HFFc6 (cell line): Measurements from ENCODE around the gene OSGEPL1. TPM values are rescaled to one million over a fixed set of nuclear protein-coding genes. Genes with fewer than 3 reads are reported as not detected.
A peak's percentile ranks its signal among the peaks of the same experiment; 100 is the strongest.
"Not testable (repeated sequence)": the region's sequence is repeated elsewhere in the genome, so short reads cannot be mapped to it uniquely, and the experiment has no call there.

Experiments
- DNase-seq: peaks from one replicate; pipeline ENCODE4 v3.0.0-alpha.2; 2018
- H3K27ac Mint-ChIP-seq: 2 replicates; pipeline ENCODE4 v1.8.0; 2020; ENCODE audit warnings: mild to moderate bottlenecking, mixed read lengths
- H3K27me3 Mint-ChIP-seq: 2 replicates; pipeline ENCODE4 v1.8.0; 2021; ENCODE audit warnings: mild to moderate bottlenecking, moderate library complexity, mixed read lengths; ENCODE audit not compliant: insufficient read depth
- H3K36me3 Mint-ChIP-seq: 2 replicates; pipeline ENCODE4 v1.8.0; 2021; ENCODE audit warnings: low read depth, mixed read lengths
- H3K4me1 Mint-ChIP-seq: 2 replicates; pipeline ENCODE4 v1.8.0; 2020; ENCODE audit warnings: low read depth, mixed read lengths
- H3K4me3 Mint-ChIP-seq: 2 replicates; pipeline ENCODE4 v1.8.0; 2020; ENCODE audit warnings: mild to moderate bottlenecking, moderate library complexity, mixed read lengths
- H3K9me3 Mint-ChIP-seq: 2 replicates; pipeline ENCODE4 v1.8.0; 2020; ENCODE audit warnings: mild to moderate bottlenecking, mixed read lengths
- total RNA-seq, 6 experiments: library from RNA; stranded (reverse); fragmentation: NEBNext Ultra II Directional; extraction: Animal tissue kit (Norgen Biotek cat#: 25700); gene quantifications; 2 replicates in 1 of 6; 3 replicates in 5 of 6; pipeline ENCODE4 v1.2.3, GENCODE V29; 2021
- TF ChIP-seq, protein P1 (sequence below): fragments of 200-600 bp; sonication (generic); IDR thresholded peaks from 2 replicates; pipeline ENCODE4 v1.5.0; 2021; ENCODE audit warnings: antibody characterized with exemption, mild to moderate bottlenecking

OSGEPL1 gene
- total RNA-seq, 6 experiments from 2014 or later: 5.0 to 7.2 (median 7.0) TPM

DNA sequence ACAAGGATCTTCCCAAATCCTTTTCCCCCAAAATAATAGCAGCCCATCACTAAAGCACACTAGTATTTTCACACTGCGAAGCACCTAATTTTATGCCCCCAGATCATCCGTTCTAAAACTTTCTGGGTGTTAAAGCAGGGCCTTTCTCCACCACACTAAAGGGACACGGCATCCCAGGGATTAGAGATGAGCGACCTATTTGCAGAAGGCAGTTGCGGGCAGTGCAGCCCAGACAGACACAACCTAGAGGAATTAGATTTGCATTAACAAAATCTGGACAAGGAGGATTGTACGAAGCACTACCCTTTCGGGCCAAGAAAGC, 402 bp downstream of the OSGEPL1 start:
- H3K9me3 Mint-ChIP-seq: no peaks in the 10 kb centered on the region
- peak overlapping the region; percentile 92 for H3K4me3 Mint-ChIP-seq
- H3K4me1 Mint-ChIP-seq: peaks cover 20% of the 10 kb centered on the region
- no peaks in the 10 kb centered on the region; the same call in 1 of the 2 replicates for H3K27me3 Mint-ChIP-seq
- H3K36me3 Mint-ChIP-seq: peaks cover 7% of the 10 kb centered on the region
- no peak for DNase-seq
- peak overlapping the region; percentile 91 for H3K27ac Mint-ChIP-seq
- TF ChIP-seq, protein P1, sequence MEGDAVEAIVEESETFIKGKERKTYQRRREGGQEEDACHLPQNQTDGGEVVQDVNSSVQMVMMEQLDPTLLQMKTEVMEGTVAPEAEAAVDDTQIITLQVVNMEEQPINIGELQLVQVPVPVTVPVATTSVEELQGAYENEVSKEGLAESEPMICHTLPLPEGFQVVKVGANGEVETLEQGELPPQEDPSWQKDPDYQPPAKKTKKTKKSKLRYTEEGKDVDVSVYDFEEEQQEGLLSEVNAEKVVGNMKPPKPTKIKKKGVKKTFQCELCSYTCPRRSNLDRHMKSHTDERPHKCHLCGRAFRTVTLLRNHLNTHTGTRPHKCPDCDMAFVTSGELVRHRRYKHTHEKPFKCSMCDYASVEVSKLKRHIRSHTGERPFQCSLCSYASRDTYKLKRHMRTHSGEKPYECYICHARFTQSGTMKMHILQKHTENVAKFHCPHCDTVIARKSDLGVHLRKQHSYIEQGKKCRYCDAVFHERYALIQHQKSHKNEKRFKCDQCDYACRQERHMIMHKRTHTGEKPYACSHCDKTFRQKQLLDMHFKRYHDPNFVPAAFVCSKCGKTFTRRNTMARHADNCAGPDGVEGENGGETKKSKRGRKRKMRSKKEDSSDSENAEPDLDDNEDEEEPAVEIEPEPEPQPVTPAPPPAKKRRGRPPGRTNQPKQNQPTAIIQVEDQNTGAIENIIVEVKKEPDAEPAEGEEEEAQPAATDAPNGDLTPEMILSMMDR: no peak

DNA sequence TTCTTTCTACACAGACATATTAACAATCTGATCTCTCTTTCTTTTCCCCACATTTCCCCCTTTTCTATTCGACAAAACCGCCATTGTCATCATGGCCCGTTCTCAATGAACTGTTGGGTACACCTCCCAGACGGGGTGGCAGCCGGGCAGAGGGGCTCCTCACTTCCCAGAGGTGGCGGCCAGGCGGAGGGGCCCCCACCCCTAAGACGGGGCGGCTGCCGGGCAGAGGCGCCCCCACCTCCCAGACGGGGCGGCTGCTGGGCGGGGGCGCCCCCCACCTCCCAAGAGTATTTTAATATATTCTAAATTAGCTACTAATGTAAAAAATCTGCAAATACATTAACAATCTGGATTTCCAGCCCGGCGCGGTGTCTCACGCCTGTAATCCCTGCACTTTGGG, 2.4 kb downstream of the OSGEPL1 start:
- not testable (repeated sequence) for H3K27ac Mint-ChIP-seq, DNase-seq, H3K36me3 Mint-ChIP-seq, H3K4me3 Mint-ChIP-seq, H3K9me3 Mint-ChIP-seq, H3K27me3 Mint-ChIP-seq
- peaks cover 26% of the 10 kb centered on the region for H3K4me1 Mint-ChIP-seq

DNA sequence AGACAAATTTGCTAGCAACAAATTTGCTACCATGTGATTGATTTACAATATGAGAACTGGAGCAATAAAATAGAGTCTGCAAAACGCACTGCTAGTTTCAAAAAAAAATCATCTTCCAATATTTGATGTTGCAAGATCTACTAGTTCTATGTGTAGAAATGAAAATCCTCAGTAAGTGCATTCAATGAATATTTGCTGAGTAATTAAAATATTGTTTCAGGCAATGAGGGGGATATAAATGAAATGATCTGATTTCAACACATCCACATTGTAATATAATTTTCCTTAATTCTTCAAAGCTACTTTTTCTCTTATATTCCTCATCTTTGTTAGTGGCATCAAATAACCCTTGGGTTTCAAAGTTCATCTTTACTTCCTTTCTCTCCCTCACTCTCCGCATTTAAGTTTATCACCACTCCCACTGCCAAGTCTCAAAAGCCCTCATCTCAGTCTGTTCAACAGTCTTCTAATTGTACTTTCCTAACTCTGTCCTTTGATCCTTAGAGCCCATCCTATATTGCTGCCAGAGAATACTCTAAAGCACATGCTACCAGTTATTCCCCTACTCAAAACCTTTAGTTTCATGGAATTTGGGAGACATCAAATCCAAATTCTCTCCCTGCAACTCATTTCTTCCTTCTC, 6.2 kb downstream of the OSGEPL1 start:
- Mint-ChIP-seq H3K9me3 (no peaks in the 10 kb centered on the region), H3K4me3 (no peak overlapping the region), H3K4me1 (peaks cover 7% of the 10 kb centered on the region; the same call in 1 of the 2 replicates), H3K27ac (no peak overlapping the region), H3K36me3 (no peaks in the 10 kb centered on the region), H3K27me3 (no peaks in the 10 kb centered on the region)
- DNase-seq: no peak
- TF ChIP-seq, protein P1: no peak

DNA sequence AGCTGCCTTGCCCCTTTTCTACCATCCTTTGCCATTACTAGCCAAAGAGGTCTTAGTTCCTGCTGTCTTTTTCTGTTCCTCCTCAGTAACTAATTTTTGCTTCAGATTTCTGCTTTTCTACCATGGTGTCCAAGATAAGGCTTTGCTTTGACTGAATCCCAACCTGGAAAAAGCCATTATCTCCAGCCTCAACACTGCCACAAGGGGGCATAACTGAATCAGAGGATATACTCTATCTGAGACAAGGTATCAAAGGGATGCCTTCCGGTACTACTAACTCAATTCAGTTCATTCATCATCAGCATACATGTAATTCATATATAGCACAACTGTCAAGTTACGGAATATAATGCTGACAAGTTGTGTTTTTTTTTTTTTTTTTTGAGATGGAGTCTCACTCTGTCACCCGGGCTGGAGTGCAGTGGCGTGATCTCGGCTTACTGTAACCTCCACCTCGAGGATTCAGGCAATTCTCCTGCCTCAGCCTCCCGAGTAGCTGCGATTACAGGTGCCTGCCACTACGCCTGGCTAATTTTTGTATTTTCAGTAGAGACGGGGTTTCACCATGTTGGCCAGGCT, 11.4 kb downstream of the OSGEPL1 start:
- peak; percentile 45 for DNase-seq
- Mint-ChIP-seq H3K4me3 (no peak overlapping the region), H3K27me3 (no peaks in the 10 kb centered on the region), H3K27ac (no peak overlapping the region), H3K4me1 (peaks cover 6% of the 10 kb centered on the region; the same call in 1 of the 2 replicates), H3K36me3 (no peaks in the 10 kb centered on the region), H3K9me3 (no peaks in the 10 kb centered on the region)
- TF ChIP-seq, protein P1: peak; percentile 83

DNA sequence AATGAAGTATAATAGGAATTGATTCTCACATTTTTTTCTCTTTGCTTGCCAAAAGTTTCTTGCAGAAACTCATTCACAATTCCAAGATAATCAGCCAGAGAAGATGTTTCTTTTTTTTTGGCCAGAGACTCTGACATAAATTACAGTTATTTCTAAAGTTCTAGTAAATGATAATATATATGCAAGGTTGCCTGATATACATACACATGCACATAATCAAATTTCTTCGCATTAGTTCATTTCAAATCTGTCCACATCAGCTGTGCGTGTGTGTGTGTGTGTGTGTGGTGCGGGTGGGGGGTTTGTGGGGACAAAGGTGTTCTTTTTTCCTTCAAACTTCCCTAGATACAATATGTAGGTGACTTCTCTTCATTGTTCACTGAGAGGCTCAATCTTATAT, 33.2 kb downstream of the OSGEPL1 start:
- peaks cover 2% of the 10 kb centered on the region; the same call in 1 of the 2 replicates for H3K27me3 Mint-ChIP-seq
- TF ChIP-seq, protein P1: no peak
- H3K9me3 Mint-ChIP-seq: no peaks in the 10 kb centered on the region
- no peak for DNase-seq
- H3K36me3 Mint-ChIP-seq: no peaks in the 10 kb centered on the region
- H3K4me3 Mint-ChIP-seq: no peak overlapping the region
- no peak overlapping the region for H3K27ac Mint-ChIP-seq
- H3K4me1 Mint-ChIP-seq: no peaks in the 10 kb centered on the region

DNA sequence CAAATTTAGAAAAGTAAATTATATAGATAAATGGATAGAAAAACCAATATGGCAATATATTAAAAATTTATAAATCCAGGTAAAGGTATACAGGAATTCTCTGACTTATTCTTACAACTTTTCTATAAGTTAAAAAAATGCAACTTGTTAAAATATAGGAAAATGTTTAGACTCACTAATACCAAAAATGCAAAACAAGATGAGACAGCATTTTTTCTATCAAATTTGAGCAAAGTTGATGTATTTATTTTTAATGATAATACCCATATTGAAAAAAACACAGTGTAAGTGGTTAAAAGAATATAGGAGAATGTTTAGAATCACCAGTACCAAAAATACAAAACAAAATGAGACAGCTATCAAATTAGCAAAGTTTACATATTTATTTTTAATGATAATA, 35.7 kb downstream of the OSGEPL1 start:
- peaks cover 2% of the 10 kb centered on the region; the same call in 1 of the 2 replicates for H3K27me3 Mint-ChIP-seq
- H3K36me3 Mint-ChIP-seq: no peaks in the 10 kb centered on the region
- DNase-seq: no peak
- no peak overlapping the region for H3K4me3 Mint-ChIP-seq
- TF ChIP-seq, protein P1: no peak
- no peaks in the 10 kb centered on the region for H3K9me3 Mint-ChIP-seq
- peaks cover 11% of the 10 kb centered on the region for H3K4me1 Mint-ChIP-seq
- H3K27ac Mint-ChIP-seq: no peak overlapping the region
